GM23248 (cell line): ENCODE data around the gene GATAD2A.

Source experiments
- EZH2 ChIP-seq: fragments of 200-600 bp; sonication (generic); IDR thresholded peaks from 2 replicates; pipeline ENCODE4 v1.6.1; 2018; ENCODE audit warnings: antibody characterized with exemption, mild to moderate bottlenecking; ENCODE audit not compliant: insufficient read depth, poor library complexity, severe bottlenecking
- EZH2phosphoT487 ChIP-seq: fragments of 200-600 bp; sonication (generic); IDR thresholded peaks from 2 replicates; pipeline ENCODE4 v1.6.1; 2018; ENCODE audit warnings: antibody characterized with exemption, moderate library complexity, mild to moderate bottlenecking, low read depth; ENCODE audit not compliant: insufficient read depth

DNA sequence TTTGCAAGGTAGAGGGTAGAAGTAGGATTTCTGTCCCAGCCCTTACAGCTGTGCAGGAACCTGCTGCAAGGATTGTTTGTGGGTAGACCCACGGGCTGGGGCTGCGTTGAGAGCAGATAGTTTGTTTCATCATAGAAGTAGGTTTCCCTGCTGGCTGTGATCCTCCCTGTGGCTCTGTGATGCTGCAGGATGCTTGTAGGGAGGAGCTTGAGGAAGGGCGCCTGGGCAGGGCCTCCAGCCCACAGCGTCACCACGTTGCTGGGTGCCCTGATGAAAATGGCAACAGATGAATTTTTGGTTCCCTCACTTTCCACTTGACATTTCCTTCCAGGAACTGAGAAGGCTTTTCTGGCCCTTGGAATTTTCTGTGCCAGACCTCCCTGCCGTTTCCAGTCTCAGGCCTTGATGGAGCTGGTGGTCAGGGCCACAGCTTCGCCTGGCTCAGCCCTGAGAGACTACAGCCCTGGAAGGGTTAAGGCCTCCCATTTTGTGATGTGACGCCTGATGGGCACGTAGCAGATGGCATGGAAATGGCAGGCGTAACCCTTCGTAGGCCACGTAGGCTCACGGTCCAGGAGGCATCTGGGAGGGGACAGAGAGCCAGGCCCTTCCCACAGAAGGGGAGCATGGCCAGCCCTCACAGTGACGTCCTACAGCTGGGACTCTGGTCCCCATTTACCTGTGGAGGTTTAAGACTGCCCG, 42.2 kb downstream of the GATAD2A start:
- TF ChIP-seq EZH2phosphoT487 (no peak), EZH2 (no peak)
